Posterior cingulate gyrus (tissue), 11 donors: Measurements from ENCODE around the gene METTL16.
A peak's percentile ranks its signal among the peaks of the same experiment; 100 is the strongest.

ENCODE experiments used
- DNase-seq, 10 donors: peaks; one replicate each; pipeline versions ENCODE4 v3.0.0 to v3.0.0-alpha.2; 2020 to 2021; ENCODE audit warnings: mixed read lengths in 3 of 10
- intact Hi-C: fragments of 100-400 bp; cut with DNase I; formaldehyde crosslinking; loops from one replicate; pipeline ENCODE4 v1.15.1; 2023

The METTL16 gene

GRCh38 chr17:2398182-2398581, 113.5 kb downstream of the METTL16 start:
- no peak for DNase-seq
- intact Hi-C loops, result no loop called here

- intact Hi-C loops, result no loop called here
Observed at GRCh38 chr17:2397247-2398171, 114.2 kb downstream of the METTL16 start.

DNA sequence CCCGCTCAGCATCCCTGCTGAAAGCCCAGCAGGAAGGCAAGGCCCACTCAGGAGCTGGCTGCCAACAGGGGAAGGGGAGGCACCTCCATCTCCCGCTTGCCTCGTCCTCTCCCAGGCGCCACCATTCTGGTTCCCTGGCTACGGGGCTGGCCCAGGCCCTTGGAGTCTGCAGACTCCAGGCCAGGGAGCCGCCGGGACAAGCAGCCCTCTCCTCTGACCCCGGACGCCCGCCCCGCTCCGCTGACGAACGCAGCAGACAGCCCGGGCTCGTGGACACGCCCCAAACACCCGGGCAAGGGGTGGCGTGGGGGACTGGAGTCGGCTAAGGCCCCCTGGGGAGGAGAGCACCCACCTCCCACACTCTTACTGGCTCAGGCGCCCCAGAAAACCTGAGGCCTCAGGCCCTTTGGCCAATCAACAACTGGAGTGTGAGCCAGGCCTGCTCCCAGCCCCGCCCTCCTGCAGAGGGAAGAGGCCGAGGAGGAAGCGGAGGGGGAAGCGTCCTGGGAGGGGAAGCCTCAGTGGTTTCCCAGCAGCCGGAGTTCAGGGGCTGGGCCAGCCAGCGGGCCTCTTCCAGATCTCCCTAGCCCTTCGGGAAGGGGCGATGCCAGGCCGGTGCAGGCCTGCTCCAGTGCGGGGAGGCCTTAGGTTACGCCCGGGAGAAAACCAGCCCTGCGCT, 115.0 kb downstream of the METTL16 start:
- intact Hi-C loops, result no loop called here

More at GRCh38 chr17:2397247-2398171, 114.2 kb downstream of the METTL16 start:
- DNase-seq, result peak in 1 of 10 donors; percentile 52

GRCh38 chr17:2396192-2396567, 115.5 kb downstream of the METTL16 start:
- DNase-seq, result peak in 1 of 10 donors; percentile 55
- intact Hi-C loops, result no loop called here

More for the DNA sequence above, 115.0 kb downstream of the METTL16 start:
- DNase-seq, result peak in 9 of 10 donors; percentile 53 to 94 (median 69)

DNA sequence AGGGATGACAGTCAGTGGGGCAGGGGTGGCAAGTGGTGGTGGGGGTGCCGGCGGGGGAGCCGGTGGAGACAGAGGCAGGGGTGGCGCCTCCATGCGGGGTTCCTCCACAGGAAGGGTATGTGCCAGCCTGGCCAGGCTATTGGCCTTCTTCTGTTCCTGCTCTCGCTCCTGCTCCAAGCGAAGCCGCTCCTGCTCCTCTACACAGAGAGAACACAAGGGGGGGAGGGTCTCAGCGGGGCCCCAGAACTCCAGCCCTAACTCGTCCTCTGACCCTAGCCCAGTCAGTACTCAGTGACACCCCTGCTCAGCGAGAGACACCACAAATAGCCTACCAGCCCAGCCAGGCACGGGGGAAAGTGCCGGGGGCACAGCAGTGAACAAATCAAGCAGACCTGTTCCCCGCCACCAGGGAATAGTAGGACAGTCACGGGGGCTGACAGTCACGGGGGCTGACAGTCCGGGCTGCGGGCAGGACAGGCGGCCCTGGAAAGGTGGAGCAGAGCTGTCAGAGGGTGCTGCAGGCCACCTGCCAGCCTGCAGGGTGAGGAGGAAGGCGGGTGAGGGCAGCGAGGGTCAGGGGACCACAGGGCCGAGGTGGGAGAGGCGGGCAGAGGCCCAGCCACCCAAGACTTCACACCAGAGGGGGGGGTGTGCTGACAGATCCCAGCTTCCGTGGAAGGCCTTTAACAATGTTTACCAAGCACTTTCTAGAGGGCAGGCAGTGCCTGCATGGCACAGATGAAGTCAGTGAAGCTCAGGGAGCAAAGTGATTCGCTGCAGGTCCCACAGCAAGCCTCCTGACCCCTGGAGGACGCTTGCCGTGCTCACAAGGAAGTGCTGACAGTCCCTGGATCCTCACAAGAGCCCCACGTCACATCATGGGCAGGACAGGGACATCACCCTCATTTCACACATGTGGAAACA, 116.2 kb downstream of the METTL16 start:
- DNase-seq, result peak in 2 of 10 donors; percentile 24 to 71
- intact Hi-C loops, result no loop called here

DNA sequence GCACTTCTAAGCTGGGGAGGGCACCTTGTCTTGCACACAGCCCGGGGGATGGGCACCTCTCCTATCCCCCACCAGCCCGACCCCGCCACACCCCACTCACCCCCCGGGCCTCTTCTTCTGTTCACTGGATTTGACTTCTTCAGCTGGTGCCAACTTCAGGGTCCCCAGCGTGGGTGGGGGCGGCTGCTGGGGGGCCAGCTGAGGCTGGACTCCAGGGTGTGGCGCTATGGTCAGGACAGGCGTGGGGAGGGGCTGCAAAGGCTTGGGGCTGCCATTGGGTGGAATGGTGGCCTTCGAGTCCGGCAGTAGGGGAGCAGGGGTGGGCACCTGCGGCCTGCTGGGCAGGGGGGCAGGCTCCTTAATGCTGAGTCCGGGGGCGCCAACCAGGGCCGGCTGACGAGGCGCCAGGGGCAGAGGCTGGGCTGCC, 116.9 kb downstream of the METTL16 start:
- peak in 2 of 10 donors; percentile 19 to 81 for DNase-seq
- intact Hi-C loops, result loop anchor here (5.0 kb wide), 1 partner anchor 318 kb away; the partner anchor contains the start of gene CLUH

DNA sequence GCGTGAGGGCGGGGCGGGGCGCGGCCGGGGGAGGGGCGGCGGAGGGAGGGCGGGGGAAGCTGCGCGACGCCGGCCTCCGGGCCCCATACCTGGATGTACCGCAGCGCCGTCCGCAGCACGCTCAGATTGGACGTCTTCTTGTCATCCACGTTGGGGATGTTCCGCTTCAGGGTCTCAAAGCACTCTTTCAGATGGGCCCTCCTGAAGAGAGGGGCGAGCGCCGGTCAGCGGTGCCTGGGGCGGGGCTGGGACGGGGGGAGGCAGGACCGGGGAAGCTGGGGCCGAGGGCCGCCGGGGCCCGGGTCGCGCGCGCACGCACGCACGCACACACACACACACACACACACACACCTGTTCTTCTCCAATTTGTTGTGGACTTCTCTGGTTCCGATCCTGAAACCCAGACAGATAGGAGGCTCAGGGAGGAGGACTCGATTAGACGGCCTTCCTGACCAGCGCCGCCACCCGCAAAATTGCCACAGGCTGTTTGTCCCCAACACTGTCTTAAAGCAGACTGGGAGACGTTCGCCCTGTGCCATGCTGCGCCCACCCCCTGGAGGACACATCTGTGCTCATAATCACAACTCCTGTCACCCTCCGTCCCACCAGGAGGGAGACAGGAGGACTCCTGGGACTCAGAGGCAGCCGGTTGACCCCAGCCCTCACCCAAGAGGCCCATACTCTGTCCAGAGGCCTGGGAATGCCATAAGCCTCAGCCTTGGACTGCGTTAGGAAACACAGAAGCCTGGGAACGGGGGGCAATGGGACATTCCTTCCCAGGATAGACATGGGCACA, 117.5 kb downstream of the METTL16 start:
- intact Hi-C loops, result loop anchor here (1.0 to 5.0 kb wide), 2 partner anchors 7 to 318 kb away; partner anchors contain the start of genes CLUH and MNT
- peak in 2 of 10 donors; percentile 26 to 80 for DNase-seq

- DNase-seq, result peak; percentile 76 to 98 (median 84)
- intact Hi-C loops, result loop anchor here (1.0 to 5.0 kb wide), 2 partner anchors 8 to 319 kb away; partner anchors contain the start of genes CLUH and MNT
Observed at GRCh38 chr17:2393174-2393953, 118.3 kb downstream of the METTL16 start.

GRCh38 chr17:2392252-2393173, 119.2 kb downstream of the METTL16 start:
- intact Hi-C loops, result loop anchor here (1.0 to 5.0 kb wide), 2 partner anchors 9 to 320 kb away; partner anchors contain the start of genes CLUH and MNT
- DNase-seq, result peak; percentile 90 to 99 (median 96)

DNA sequence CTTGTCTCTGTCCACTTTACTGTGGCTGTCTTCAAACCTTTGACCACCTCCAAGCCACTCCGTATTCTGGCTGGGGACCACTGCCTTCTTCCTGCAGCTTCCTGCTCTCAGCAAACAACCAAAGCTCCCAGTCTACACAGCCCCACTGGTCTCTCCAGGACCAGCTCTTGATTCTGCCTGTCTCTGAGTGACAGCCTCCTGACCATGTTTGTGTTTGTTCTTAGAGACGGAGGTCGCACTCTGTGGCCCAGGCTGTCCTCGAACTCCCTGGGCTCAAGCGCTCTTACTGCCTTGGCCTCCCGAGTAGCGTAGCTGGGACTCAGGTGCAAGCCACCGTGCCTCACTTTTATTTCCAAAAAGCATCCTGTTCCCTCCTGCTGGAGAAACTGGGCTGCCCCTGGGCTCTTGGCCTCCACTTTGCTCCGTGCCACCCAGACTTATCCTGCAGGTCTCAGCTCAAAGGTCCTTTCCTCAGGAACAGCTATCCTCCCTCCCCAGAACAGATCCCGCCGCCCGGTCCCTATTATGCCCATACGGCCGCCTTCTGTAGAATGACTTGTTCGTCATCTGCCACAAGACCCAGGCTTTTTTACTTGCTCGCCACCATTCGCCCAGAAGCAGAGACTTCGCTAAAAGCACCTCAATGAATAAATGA, 120.0 kb downstream of the METTL16 start:
- intact Hi-C loops, result loop anchor here (5.0 kb wide), 1 partner anchor 321 kb away; the partner anchor contains the start of gene CLUH
- DNase-seq, result peak in 1 of 10 donors; percentile 54

- intact Hi-C loops, result loop anchor here (5.0 kb wide), 1 partner anchor 322 kb away; the partner anchor contains the start of gene CLUH
- peak in 1 of 10 donors; percentile 69 for DNase-seq
Observed at GRCh38 chr17:2390199-2390836, 121.4 kb downstream of the METTL16 start.

GRCh38 chr17:2388683-2389055, 123.0 kb downstream of the METTL16 start:
- peak in 1 of 10 donors; percentile 75 for DNase-seq
- intact Hi-C loops, result no loop called here

- no peak for DNase-seq
- intact Hi-C loops, result no loop called here
Observed at GRCh38 chr17:2388020-2388682, 123.5 kb downstream of the METTL16 start.

- intact Hi-C loops, result no loop called here
- DNase-seq, result no peak
Observed at GRCh38 chr17:2387086-2388019, 124.3 kb downstream of the METTL16 start.
